HS-5 (cell line): Measurements from ENCODE around the gene GTSE1.
A peak's percentile ranks its signal among the peaks of the same experiment; 100 is the strongest.

Experiments
- DNase-seq: peaks from one replicate; pipeline ENCODE4 v3.0.0-alpha.2; 2012; ENCODE audit warnings: low read depth

GTSE1 gene

GRCh38 chr22:46327691-46328465 lies 31.2 kb downstream of the GTSE1 start:
- DNase-seq, result no peak

DNA sequence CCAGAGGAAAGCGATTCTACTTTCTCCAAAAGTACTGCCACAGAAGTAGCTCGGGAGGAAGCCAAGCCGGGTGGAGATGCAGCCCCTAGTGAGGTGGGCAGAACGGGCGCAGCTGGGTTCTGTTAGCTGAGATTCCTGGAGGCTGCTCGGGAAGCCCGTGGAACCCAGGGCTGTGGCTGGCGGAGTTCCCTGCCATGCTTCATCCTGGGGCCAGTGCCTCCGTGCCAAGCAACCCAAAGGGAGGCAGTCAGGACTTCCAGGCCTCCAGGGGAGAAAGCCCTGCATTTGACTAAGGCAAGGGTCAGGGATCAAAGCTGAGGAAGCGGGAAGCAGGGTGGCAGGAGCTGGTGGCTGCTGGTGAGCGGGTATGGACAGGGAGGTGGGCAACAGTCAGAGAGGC lies 32.1 kb downstream of the GTSE1 start:
- DNase-seq, result no peak

DNA sequence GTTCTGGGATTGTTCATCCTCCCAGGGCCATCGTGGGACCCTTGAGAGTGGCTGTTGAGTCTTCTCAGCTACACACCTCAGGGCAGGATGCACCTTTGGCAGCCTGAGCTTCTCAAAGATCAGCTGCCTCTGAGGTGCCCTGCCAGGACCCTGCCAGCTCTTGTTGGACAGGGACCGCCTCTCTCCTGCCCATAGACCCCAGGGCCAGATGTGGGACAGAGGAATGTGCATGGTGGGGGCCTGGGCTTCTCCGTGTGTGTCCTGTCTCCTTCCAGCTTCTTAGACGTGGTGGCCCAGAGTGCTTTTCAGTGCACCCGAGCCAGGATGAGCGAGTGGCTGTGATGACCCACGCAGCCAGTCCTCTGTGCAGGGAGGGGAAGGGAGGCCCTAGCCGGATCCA lies 32.9 kb downstream of the GTSE1 start:
- DNase-seq, result no peak

DNA sequence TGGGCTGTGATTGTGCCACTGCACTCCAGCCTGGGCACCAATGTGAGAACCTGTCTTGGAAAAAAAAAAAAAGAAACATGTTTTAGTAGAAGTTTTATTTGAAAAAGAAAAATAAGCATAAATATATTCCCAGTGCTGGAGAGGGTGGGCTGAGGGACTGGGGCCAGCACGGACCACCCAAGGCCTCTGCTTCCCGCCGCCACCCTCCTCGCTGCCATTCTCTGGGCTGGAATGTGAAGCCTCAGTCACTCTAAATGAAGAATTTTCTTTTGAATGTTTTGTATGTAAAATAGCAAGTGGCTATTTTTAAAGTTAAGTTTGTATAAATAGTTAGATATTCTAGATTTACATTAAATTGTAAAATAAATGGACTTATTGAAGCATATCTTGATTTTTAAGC lies 33.8 kb downstream of the GTSE1 start:
- DNase-seq, result no peak

- DNase-seq, result no peak
Measured at GRCh38 chr22:46331496-46331895, 34.8 kb downstream of the GTSE1 start.

GRCh38 chr22:46335201-46336118 lies 38.8 kb downstream of the GTSE1 start, which contains the start of gene TRMU:
TSS of gene TRMU (plus strand) at chr22:46335714. CDS start at chr22:46335765, 51 bp downstream.
- DNase-seq, result peak; percentile 36

DNA sequence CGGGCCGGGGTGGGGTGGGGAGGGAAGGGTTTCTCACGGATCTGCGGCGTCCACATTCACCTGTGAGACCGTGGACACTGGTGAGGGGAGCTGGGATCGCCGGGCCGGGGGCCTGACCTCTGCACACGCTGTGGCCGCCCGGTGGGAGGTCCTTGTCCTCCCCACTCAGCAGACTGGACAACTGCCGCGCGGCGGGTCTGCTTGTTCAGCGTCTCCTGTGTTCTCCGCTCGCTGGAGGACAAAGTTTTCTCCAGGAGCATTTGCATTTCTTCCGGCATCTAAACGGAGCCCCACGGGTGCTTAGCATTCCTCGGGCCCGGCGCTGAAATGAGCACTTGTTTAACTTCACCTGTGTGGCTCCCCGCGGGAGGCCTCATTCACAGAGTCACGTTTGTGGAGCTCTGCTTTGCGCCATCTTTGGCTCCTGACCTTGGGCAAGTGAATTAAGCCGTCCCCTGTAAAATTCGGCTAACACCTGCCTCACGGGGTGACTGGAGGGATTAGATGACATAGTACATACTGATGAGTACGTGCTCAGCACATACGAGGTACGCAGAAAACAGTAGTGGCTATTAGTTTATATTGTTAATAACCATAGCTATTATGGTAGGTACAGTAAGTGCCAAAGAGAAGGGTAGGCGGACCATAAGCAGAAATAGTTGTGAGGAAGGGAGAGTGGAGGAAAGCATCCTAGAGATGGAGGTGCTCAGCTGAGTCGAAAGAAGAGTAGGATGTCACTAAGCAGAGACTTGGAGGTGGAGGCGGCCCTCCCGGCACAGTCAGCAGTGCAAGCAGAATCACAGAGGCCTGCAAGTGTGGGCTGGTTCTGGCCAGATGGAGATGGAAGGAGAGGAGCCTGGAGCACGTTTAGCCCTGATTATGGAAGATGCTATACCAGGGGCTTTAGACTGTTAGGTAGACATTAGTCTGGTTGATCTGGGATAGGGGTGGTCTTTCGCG lies 39.7 kb downstream of the GTSE1 start:
- DNase-seq, result no peak

DNA sequence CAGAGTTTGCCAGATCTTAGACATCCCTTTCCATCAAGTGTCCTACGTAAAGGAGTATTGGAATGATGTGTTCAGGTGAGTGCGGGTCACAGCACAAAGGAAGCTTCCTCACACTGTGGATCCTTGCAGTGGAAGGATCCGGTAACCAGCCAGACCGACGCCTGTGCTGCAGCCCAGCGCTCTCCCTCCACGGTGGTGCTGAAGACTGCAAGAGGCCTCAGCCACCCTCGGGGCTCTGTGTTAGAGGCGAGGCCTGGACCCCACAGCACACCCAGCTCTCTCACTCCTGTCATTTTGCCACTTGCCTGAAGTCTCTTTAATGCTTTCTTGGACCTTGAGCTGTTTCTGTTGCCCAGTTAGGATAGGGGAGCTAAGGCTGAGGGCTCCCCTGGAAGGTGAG lies 41.2 kb downstream of the GTSE1 start:
- no peak for DNase-seq

DNA sequence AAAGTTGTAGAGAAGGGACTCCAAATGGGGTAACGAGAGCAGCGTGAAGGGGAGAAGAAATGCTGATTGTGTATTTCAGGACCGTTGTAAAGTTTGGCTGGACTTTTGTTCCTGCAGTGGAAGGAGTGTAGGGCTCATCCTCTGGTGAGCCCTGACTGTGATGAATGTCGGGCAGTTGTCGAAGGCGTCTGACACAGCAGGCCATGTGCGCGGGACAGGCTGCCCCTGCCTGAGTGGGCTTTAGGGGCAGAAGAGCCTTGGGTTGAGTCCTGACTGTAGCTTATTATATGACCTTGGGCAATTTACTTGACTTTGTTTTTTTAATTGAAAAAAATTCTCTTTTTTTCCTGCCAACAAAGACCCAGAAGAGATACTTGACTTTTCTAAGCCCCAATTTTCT lies 42.0 kb downstream of the GTSE1 start:
- no peak for DNase-seq

DNA sequence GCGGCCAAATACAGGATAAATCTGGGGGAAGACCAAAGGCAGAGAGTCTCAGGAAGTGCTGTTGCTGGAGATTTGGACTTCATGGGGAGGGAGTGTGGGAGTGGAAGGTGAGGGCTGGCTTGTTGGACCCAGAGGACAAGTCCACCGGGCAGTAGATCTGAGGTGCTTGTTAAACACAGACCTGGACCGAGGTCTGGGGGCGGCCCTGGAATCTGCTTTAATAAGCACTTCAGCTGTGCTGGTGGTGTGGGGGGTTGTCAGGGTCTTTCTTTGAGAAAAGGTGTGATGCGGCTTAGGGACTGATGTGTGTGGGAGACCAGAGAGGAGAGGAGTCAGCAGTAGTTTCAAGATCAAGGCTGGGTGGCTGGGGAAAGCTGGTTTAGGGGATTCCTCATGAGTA lies 43.3 kb downstream of the GTSE1 start:
- no peak for DNase-seq

GRCh38 chr22:46340676-46341075 lies 44.0 kb downstream of the GTSE1 start:
- no peak for DNase-seq

DNA sequence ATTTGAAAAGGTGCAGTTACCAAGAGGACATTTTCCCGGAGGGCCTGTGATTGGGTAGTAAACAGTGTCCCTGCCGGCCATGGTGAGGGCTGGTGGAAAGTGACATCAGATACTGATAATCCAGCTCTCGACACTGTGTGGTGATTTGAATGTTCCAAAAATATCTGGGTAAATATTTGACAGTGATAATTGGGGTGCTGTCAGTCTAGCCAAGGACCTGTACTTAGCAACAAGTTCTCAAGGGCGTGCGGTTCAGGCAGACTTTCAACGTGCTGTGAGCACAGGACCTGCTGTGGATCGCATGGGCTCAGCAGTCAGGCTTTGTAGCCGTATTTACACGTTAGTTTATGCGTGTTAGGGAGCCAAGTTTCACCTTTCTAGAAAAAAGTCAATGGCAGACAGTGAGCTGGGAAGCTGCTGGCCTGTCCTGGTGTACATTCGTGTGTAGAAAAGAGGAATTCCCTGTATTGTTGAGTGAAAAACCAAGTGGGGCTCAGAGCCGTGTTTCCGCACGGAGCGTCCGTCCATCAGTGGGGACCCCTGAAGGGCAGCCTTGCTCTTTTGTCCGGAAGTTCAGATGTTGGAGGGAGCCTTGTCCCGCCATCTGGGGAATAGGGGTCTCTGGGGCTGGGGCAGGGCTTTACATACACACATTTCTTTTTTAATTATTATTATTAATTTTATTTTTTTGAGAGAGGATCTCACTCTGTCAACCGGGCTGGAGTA lies 50.2 kb downstream of the GTSE1 start:
- no peak for DNase-seq

DNA sequence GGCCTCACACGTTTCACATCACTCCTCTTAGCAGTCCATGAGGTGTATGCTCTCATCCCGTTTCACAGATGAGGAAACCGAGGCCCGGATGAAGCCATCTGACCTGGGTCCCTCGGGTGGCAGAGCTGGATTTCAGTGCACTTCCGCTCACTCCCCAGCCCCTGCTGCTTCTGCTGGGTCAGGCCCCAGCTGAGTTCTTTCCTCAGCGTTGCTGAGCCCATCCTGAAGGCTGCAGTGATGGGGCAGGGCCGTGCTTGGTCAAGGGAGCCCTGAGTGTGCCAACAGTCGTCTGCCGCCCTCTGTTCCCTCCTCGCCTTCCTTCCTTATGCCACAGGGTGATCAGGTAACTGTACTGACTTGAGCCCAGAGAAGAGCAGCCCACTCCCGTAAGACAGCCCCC lies 51.0 kb downstream of the GTSE1 start:
- DNase-seq, result no peak

GRCh38 chr22:46348099-46348695 lies 51.5 kb downstream of the GTSE1 start:
- DNase-seq, result no peak

DNA sequence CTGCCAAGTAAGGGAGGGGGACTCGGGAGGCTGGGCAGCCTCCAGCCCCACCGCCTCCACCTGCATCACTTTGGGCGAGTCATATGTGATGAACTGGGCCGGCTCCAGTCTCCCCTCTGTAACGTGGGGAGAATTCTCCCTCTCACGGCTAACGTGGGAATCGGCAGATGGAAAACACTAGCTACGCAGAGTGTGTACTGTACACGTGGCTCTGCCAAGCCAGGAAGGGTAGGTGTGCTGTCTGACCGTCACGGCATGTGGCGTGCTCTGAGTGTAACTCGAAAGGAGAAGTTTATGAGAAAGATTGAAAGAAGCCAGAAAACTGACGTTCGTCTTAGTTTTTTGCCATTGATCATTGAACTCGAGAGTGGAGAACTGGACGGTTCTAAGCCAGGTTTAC lies 52.6 kb downstream of the GTSE1 start:
- DNase-seq, result no peak

GRCh38 chr22:46349681-46350080 lies 53.0 kb downstream of the GTSE1 start:
- DNase-seq, result no peak

DNA sequence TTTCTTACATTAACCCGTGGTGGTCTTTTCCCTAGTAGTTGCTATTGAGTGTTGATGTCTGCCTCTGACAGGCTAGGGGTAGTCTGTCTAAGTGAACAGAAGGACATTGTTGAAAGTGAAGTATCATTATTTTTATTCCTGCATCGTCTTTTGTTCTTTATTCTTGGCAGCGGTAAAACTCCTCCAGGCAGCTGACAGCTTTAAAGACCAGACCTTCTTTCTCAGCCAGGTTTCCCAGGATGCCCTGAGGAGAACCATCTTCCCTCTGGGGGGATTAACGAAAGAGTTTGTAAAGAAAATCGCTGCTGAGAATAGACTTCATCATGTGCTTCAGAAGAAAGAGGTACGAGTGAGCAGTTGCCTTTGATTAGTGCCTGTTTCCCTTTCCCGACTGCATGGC lies 53.5 kb downstream of the GTSE1 start:
- no peak for DNase-seq

GRCh38 chr22:46350646-46351045 lies 54.0 kb downstream of the GTSE1 start:
- no peak for DNase-seq

DNA sequence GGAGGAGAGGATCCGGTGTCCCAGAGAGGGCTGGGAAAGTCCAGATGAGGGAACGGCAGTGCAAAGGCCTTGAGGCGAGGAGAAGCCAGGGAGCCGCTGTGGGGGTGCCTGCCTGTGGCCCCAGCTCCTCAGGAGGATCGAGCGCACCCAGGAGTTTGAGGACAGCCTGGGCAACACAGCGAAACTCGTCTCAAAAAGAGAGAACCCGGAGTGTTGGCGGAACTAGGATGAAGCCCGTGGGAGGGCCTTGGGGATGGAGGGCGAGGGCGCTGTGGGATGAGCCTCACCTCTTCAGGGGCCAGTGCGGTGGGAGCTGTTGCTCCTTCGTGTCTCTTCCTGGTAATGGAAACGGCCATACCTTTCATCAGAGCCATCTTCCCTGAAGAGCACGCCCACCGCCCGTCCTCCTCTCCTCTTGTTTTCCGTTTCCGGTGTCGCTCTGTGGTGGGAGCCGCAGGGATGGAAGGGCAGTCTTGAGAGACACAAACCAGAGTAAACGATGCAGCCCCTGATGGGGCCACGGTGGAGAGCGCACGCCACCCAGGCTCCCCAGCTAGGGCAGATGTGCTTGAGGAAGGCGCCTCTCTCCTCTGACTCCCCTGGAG lies 54.6 kb downstream of the GTSE1 start:
- DNase-seq, result no peak

GRCh38 chr22:46351767-46352166 lies 55.1 kb downstream of the GTSE1 start:
- DNase-seq, result no peak

DNA sequence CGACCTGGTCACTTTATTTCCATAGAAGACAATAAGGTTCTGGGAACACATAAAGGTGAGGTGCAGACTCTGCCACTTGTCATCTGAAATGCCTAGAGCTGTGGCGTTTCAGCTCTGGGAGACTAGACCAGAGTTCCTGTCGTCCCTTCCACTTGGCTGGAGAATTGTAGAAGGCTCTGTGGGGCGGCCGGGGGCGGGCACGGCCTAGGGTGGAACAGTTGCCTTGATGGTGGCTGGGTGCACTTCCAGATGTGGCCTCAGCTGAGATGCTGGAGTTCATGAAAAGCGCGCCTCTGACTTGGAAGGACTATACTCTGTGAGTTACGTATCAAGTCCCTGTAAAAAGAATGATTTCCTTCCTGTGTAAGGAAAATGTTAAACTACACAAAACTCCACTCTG lies 55.6 kb downstream of the GTSE1 start:
- no peak for DNase-seq
